ENCODE results near the gene MAST2.
"Not testable (repeated sequence)": the region's sequence is repeated elsewhere in the genome, so short reads cannot be mapped to it uniquely, and the experiment has no call there.

MAST2 gene

DNA sequence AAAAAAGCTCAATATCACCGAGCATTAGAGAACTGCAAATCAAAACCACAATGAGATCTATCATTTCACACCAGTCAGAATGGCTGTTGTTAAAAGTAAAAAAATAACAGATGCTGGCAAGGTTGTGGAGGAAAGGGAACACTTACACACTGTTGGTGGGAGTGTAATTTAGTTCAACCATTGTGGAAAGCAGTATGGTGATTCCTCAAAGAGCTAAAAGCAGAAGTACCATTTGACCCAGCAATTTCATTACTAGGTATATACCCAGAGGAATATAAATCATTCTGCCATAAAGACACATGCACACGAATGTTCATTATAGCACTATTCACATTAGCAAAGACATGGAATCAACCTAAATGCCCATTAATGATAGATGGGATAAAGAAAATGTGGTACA, 146.1 kb downstream of the MAST2 start:
- not testable (repeated sequence) for DNase-seq

GRCh38 chr1:45952072-45952471, 148.7 kb downstream of the MAST2 start:
- no peak for DNase-seq

- DNase-seq: no peak
Observed at GRCh38 chr1:45953934-45954847, 150.8 kb downstream of the MAST2 start.

DNA sequence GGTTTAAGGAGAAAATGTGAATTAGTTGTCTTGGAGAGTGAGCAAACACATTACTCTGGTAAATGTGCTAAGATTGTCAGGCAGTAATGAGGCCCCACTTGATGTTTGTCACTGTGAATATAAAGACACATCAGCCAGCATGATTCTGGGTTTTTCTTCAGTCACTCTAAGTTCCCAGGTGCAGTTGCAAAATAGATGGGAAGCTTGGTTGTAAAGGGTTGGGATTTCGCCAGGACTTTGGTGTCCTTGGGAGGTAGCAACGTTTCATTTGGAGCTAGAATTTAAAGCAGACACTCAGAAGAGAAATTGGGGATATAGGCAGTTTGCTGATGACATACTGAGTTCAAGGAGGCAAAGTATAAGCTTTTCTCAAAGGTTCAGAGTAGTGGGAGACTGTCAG, 154.3 kb downstream of the MAST2 start:
- no peak for DNase-seq

- DNase-seq: no peak
Observed at GRCh38 chr1:45958317-45958716, 154.9 kb downstream of the MAST2 start.

- DNase-seq: no peak
Observed at GRCh38 chr1:45960930-45961715, 157.7 kb downstream of the MAST2 start.

DNA sequence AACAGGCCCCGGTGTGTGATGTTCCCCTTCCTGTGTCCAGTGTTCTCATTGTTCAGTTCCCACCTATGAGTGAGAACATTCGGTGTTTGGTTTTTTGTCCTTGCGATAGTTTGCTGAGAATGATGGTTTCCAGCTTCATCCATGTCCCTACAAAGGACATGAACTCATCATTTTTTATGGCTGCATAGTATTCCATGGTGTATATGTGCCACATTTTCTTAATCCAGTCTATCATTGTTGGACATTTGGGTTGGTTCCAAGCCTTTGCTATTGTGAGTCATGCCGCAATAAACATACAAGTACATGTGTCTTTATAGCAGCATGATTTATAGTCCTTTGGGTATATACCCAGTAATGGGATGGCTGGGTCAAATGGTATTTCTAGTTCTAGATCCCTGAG, 158.5 kb downstream of the MAST2 start:
- not testable (repeated sequence) for DNase-seq

DNA sequence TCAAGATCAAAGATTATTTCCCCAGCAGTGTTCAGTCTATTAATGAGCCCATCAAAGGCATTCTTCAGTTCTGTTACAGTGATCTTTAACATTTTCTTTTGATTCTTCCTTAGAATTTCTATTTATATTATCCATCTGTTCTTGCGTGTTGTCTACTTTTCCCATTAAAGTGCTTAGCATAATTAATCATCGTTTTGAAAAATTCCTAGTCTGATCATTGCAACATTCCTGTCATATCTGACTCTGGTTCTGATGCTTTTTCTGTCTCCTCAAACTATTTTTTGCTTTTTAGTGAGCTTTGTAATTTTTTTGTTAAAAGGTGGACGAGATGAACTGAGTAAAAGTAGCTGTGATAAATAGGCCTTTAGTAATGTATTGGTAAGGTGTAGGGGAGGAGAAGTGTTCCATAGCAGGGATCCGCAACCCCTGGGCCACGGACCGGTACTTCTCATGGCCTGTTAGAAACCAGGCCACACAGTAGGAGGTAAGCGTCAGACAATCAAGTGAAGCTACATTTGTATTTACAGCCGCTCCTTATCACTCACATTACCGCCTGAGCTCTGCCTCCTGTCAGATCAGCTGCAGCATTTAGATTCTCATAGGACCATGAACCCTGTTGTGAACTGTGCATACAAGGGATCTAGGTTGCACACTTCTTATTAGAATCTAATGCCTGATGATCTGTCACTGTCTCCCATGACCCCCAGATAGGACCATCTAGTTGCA, 165.7 kb downstream of the MAST2 start:
- no peak for DNase-seq

GRCh38 chr1:45969866-45970265, 166.5 kb downstream of the MAST2 start:
- DNase-seq: no peak

DNA sequence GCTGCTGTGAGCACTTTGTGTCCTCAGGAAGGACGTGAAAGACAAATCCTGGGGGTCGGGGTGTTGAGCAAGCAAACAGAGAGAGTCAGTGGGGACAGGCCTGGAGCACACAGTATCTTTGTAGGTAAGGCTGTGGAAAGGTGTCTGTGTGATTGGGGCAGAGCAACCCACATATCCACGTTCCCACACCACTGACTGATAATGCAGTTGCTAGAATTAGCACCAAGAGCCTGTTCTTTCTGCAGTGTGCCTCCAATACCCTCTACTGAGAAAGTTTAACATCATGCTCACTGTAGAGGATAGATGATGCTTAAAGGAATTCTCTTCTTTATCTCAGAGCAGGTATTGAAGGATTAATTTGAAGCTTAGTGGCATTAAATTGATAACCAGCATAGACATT, 167.9 kb downstream of the MAST2 start:
- no peak for DNase-seq

- DNase-seq: no peak
Observed at GRCh38 chr1:45971922-45972531, 168.6 kb downstream of the MAST2 start.

GRCh38 chr1:45972621-45973020, 169.2 kb downstream of the MAST2 start:
- DNase-seq: no peak

DNA sequence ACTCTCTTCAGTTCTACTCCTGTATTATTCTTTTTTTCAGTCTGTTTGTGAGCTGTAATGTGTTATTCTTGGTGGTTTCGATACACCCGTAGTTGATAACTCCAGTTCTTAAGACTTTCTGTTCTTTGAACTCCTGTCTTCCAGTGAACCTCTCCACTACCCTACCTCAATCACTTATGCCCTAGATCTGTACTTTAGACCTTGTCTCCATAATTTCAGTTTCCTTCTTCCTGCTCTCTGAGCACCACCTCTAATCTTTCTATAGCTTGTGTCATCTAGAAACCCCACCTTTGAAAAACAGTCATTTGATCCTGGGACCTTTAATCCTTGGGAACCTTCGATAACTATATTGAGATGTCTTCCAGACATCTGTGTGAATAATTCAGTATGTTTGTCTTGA, 169.7 kb downstream of the MAST2 start:
- no peak for DNase-seq

- no peak for DNase-seq
Observed at GRCh38 chr1:45974541-45975269, 171.3 kb downstream of the MAST2 start.

DNA sequence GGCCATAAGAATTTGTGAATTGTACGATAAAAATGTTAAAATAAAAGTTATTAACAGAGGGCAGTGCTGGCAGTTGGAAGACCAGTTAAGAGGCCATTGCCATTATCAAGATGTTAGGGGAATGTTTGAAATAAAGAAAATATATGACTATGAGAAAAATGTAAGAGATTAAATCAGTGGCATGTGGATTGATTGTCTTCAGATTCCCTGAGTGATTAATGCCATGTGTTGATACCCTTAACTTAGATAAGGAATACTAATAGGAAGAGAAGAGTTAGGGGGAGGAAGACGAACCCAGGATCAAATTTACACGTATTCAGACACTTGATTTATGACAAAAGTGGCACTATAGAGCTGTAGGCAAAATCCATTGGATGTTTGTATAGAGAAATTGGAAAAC, 173.2 kb downstream of the MAST2 start:
- DNase-seq: no peak

DNA sequence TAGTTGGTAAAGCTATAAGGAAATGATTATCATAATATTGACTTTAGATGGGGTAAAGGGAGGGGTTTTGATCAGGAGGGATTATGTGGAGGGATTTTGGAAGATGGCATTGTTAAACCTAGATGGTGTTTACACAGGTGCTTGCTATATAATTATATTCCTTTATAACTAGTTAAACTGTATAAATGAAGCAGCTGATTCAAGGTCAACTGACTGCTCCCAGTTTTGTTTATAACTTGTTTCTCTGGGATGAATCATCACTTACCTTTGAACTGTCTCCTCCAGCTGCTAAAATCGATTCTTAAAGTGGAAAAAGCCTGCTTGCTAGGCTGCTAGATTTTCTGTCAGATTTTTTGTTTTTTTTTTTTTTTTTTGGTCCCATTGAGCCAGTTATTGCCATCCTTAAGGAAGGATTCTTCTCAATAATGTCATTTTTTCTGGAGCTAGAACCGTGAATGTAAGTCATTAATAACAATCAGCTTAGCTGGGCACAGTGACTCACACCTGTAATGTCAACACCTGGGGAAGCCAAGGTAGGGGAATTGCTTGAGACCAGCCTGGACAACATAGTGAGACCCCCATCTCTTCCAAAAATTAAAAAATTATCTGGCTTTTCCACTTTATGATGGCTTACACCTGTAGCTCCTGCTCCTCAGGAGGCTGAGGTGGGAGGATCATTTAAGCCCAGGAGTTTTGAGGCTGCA, 175.8 kb downstream of the MAST2 start:
- DNase-seq: no peak

DNA sequence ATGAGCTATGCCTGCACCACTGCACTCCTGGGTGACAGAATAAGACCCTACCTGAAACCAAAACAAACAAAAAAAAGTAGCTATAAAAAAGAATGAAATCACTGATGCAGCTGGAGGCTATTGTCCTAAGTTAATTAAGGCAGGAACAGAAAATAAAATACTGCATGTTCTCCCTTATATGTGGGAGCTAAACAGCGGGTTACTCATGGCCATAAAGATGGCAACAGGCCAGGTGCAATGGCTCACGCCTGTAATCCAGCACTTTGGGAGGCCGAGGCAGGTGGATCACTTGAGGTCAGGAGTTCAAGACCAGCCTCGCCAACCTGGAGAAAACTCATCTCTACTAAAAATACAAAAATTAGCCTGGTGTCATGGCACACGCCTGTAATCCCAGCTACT, 176.4 kb downstream of the MAST2 start:
- DNase-seq: no peak

DNA sequence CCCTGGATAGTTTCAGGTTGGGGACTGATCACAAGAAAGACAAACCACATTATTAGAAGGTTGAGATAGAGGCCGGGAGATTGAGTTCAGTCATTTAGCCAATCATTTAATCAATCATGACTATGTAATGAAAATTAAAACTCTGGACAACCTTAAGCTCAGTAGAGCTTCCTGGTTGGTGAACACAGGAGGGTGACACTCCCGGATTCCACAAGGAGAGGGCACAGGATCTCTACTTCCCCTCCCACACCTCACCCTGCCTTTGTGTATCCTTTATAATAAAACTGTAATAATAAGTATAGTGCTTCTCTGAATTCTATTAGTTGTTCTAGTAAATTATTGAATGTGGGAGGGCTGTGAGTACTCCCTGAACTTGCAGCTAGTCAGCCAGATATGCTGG, 178.9 kb downstream of the MAST2 start:
- no peak for DNase-seq

GRCh38 chr1:45983967-45984366, 180.6 kb downstream of the MAST2 start:
- DNase-seq: no peak

DNA sequence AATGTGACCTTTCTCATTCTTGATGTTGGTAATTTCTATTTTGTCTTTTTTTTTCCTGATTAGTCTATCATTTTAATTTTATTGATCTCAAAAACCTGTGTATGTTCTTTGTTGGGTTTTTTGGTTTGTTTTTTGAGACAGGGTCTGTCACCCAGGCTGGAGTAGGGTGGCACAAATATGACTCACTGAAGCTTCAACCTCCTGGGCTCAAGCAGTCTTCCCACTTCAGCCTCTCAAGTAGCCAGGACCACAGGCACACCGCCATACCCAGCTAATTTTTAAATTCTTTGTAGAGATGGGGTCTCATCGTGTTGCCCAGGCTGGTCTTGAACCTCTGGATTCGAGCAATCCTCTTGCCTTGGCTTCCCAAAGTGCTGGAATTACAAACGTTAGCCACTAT, 183.8 kb downstream of the MAST2 start:
- DNase-seq: no peak

- no peak for DNase-seq
Observed at GRCh38 chr1:45989249-45989648, 185.8 kb downstream of the MAST2 start.

GRCh38 chr1:45994423-45994822, 191.0 kb downstream of the MAST2 start:
- DNase-seq: no peak
